Mucosa of rectum (tissue), 2 donors: ENCODE measurements around the gene NPHP4.

Experiments
- H3K27ac ChIP-seq, 2 donors: one replicate each; pipeline ENCODE4 v1.7.0; 2013; ENCODE audit warnings: inconsistent platforms in 2 of 2, low read depth in 2 of 2, low read length in 2 of 2
- H3K27me3 ChIP-seq, 2 donors: one replicate each; pipeline ENCODE4 v1.7.0; 2013; ENCODE audit warnings: low read length in 2 of 2; ENCODE audit not compliant: control insufficient read depth in 2 of 2, insufficient read depth in 2 of 2
- H3K36me3 ChIP-seq, 2 donors: one replicate each; pipeline ENCODE4 v1.7.0; 2013; ENCODE audit warnings: low read length in 2 of 2; ENCODE audit not compliant: control insufficient read depth in 2 of 2, insufficient read depth in 2 of 2
- H3K4me1 ChIP-seq, 2 donors: one replicate each; pipeline ENCODE4 v1.7.0; 2013; ENCODE audit warnings: low read length in 2 of 2, mild to moderate bottlenecking in 1 of 2; ENCODE audit not compliant: control insufficient read depth in 2 of 2, insufficient read depth in 2 of 2
- H3K4me3 ChIP-seq, 2 donors: one replicate each; pipeline ENCODE4 v1.7.0; 2013; ENCODE audit warnings: low read length in 2 of 2
- H3K9ac ChIP-seq, 2 donors: one replicate each; pipeline ENCODE4 v1.7.0; 2013; ENCODE audit warnings: low read length in 2 of 2, low read depth in 1 of 2, mild to moderate bottlenecking in 1 of 2
- H3K9me3 ChIP-seq, 2 donors: one replicate each; pipeline ENCODE4 v1.7.0; 2013; ENCODE audit warnings: low read length in 2 of 2; ENCODE audit not compliant: control insufficient read depth in 2 of 2
- donor health status: healthy.
- donor health status: Normal muscosa, but diverticular disease.

The NPHP4 gene

DNA sequence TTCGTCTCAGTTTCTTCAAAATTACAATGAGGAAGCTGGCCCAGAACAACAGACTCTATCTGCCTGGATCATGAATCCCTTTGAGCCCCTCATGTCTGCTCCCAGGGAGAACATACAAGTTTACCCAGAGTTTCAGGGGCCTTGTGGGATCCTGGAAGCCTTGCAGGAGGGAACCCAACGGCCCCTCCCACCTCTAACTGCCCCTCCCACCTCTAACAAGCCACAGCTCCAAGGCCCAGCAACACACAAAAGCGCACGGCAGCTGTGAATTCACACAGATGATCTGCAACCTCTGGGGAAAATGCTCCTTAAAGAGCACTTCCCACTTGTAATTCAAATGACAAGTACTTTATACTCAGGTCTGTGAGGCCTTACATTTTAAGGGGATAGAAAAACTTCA is 113.3 kb downstream of the NPHP4 start:
- peaks cover 12 to 14% of the 10 kb centered on the region in 2 donors for H3K36me3 ChIP-seq

DNA sequence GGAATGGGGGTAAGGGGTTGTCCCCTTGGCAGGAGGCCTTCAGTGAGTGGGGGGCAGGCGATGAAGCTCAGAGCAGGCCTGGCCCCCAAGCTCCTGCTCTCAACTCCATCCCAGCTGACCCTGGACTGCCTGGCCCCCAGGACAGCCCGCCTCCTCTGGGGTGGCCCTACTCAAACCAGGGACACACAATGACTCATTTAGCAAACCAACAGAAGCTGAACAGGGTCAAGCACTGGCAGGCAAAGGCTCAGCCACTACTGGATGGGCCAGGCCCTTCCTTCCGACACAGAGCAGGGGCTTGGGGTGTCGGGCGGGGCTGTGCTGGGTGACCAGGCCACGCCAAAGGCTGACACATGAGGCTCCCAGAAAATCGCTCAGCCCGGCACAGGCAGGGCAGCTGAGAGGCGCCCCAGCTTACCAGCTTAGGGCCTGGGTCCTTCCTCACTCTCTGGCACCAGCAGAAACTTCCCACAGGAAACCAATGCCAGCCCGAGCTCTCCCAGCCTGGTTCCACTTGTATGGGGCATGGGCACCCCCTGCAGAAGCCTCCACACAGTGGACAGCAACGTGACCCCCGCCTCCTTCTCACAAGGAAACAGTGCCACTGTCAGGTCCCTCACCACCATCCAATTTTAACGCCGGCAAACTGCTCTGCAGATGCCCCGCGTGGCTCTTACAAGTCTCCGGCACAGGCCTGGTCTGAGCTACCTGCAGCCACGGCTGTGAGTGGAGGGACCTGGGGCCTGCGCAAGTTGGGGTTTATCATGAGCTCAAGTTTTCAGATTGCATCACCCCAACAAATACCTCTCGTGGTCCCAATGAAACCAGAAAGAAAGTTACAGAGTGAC is 114.3 kb downstream of the NPHP4 start:
- H3K27me3 ChIP-seq = no peaks in the 10 kb centered on the region
- H3K4me1 ChIP-seq = no peaks in the 10 kb centered on the region
- H3K9ac ChIP-seq = no peak overlapping the region
- H3K9me3 ChIP-seq = peaks cover 0 to 3% of the 10 kb centered on the region in 2 donors
- peaks cover 14 to 17% of the 10 kb centered on the region in 2 donors for H3K36me3 ChIP-seq
- H3K27ac ChIP-seq = no peak overlapping the region
- H3K4me3 ChIP-seq = no peak overlapping the region

More for the DNA sequence above, 113.3 kb downstream of the NPHP4 start:
- no peaks in the 10 kb centered on the region for H3K27me3 ChIP-seq
- H3K9ac ChIP-seq = no peak overlapping the region
- no peak overlapping the region for H3K27ac ChIP-seq
- H3K9me3 ChIP-seq = peaks cover 0 to 3% of the 10 kb centered on the region in 2 donors
- no peaks in the 10 kb centered on the region for H3K4me1 ChIP-seq
- no peak overlapping the region for H3K4me3 ChIP-seq

DNA sequence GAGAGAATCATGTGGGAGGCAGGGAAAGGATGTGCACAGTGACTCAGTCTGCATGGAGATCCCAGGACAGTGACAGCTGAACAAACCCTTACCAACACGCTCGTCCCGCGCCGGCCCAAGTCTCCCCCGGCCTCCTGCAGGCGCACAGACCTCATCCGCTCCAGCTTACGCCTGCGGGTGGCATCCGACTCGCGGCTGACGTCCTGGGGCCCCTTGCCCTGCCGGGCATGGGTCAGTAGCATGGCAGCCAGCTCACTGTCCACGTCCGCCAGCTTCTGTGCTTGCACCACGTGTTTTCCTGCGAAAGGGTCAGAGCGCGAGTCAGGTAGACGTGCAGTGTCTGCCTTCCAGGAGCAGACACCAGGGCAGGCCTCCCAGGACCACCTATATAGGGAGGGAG is 115.2 kb downstream of the NPHP4 start:
- Histone ChIP-seq H3K9ac (no peak overlapping the region), H3K36me3 (peaks cover 14 to 17% of the 10 kb centered on the region in 2 donors), H3K27ac (no peak overlapping the region), H3K9me3 (peaks cover 0 to 3% of the 10 kb centered on the region in 2 donors), H3K27me3 (no peaks in the 10 kb centered on the region), H3K4me1 (no peaks in the 10 kb centered on the region), H3K4me3 (no peak overlapping the region)

DNA sequence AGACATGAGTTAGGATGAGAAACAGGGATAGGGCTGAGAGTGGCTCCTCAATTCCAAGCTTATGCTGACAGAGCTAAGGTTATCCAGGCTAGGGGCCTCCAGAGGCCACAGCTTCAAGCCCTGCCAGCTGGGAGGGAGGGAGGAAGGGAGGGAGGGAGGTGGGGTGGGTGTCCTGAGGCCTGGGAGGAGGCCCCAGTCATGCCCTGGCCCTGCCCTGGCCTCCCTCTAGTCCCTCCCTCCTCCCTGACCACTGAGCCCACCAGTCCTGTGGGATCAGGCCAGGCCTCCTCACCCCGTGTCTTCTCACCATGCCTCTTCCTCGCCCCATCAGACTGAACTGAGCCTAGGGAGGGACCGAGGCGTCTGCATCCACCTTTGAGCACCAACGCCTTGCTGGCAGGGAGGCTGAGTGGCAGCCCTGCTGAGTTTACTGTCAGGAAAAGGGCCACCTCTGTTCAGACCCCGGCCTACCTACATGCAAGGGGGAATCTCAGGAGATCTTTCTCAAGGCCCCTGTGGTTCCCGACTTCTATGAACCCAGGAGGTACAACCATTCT is 116.1 kb downstream of the NPHP4 start:
- Histone ChIP-seq H3K4me3 (no peak overlapping the region), H3K9ac (no peak overlapping the region), H3K27ac (no peak overlapping the region), H3K9me3 (peaks cover 0 to 3% of the 10 kb centered on the region in 2 donors), H3K4me1 (no peaks in the 10 kb centered on the region), H3K27me3 (no peaks in the 10 kb centered on the region), H3K36me3 (peaks cover 13 to 14% of the 10 kb centered on the region in 2 donors)

DNA sequence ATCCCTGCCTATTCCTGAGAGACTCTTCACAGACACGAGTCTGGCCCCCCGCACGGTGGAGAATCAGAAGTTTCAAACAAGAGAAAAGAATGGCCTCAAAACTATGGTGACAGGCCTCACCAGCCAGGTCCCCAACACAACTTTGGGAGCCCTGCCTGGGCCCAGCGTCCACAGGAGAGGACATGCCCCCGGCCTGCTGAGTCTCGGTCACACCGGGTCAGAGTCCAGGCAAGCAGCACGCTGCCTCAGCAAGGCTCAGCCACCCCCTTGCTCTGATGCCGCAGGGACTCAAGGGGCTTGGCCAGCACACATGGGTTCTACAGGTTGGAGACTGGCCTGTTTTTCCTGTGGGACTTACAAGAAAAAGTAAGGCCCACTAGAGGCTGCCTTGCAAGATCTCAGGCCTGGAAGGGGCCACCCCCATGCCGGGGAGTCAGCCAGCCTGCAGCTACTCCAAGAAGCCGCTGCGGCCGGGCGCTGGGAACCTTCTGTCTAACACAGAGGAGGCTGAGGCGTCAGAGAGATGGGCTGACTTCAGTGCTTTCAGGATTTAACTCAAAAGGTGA is 116.8 kb downstream of the NPHP4 start:
- Histone ChIP-seq H3K4me1 (no peaks in the 10 kb centered on the region), H3K9ac (no peak overlapping the region), H3K27ac (no peak overlapping the region), H3K4me3 (no peak overlapping the region), H3K9me3 (peaks cover 0 to 3% of the 10 kb centered on the region in 2 donors), H3K36me3 (peaks cover 11 to 13% of the 10 kb centered on the region in 2 donors), H3K27me3 (no peaks in the 10 kb centered on the region)

DNA sequence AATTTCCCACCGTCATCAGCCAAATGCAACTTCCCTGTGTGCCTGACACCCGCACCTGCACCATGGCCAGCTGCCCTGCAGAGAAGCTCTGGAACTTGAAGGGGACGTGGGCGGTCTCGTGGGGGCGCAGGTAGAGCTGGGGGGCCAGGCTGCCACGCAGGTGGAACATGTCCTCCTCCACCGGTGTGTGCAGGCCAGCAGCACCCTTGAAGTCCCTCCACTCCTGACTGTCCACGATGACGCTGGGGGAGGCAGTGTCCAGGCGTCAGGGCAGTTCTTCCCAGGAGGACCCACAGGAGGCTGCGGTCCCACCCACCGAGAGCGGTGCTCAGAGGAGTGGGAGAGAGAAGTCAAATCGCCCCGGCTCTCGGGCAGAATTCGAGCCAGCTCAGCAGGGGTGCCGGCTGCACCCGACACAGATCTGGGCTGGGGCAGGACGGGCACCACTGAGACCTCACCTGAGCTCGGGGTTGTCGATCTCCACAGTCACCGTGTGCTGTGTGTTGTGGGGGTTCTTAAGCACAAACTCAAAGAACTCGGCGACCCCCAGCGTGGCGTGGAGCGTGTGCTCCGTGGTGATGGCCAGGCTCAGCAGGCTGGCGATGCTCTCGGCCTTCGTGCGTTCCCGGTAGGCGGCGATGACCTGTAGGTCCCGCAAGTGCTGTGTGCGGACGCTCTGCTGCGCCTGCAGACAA is 117.7 kb downstream of the NPHP4 start:
- Histone ChIP-seq H3K9me3 (no peaks in the 10 kb centered on the region), H3K27me3 (no peaks in the 10 kb centered on the region), H3K4me1 (no peaks in the 10 kb centered on the region), H3K9ac (no peak overlapping the region), H3K27ac (no peak overlapping the region), H3K36me3 (peaks cover 7 to 9% of the 10 kb centered on the region in 2 donors), H3K4me3 (no peak overlapping the region)

DNA sequence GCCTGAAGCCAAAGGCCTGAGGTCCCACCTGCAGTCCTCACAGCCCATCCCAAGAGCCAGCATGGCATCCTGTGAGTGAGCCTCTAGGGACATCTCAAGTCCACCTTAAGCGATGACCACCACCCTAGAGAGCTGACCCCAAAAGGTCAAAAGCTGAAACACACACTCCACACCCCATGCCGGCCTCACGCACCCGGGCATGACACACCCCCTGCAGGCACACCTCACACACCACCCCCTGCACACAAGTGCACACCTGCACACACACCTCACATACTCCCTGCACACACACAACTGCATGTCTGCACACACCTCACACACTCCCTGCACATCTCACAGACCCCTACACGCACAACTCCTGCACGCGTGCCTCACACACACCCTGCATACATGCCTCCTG is 118.7 kb downstream of the NPHP4 start:
- H3K9me3 ChIP-seq = no peaks in the 10 kb centered on the region
- no peaks in the 10 kb centered on the region for H3K27me3 ChIP-seq
- no peak overlapping the region for H3K4me3 ChIP-seq
- H3K36me3 ChIP-seq = peaks cover 5 to 8% of the 10 kb centered on the region in 2 donors
- H3K27ac ChIP-seq = no peak overlapping the region
- H3K9ac ChIP-seq = no peak overlapping the region
- no peaks in the 10 kb centered on the region for H3K4me1 ChIP-seq

DNA sequence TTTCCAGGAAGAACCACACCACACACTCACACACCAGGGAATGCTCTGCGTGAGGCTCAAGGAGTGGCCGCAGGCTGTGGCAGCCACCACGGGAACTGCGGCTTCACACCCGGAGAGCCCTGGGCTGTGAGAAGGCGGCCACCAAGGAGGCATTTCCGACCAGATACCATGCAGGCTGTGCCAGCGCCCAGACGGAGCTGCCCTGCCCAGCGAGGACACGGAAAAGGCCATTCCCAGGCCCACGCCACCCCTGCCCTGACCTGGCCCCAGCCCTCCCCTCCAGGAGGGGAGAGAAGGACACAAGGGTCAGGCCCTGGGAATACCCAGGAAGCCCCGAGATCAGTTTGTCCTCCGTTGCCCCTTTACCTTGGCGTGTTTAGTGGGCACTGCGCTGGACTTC is 119.3 kb downstream of the NPHP4 start:
- Histone ChIP-seq H3K27ac (no peak overlapping the region), H3K9me3 (no peaks in the 10 kb centered on the region), H3K36me3 (peaks cover 5 to 8% of the 10 kb centered on the region in 2 donors), H3K9ac (no peak overlapping the region), H3K4me1 (no peaks in the 10 kb centered on the region), H3K4me3 (no peak overlapping the region), H3K27me3 (no peaks in the 10 kb centered on the region)

DNA sequence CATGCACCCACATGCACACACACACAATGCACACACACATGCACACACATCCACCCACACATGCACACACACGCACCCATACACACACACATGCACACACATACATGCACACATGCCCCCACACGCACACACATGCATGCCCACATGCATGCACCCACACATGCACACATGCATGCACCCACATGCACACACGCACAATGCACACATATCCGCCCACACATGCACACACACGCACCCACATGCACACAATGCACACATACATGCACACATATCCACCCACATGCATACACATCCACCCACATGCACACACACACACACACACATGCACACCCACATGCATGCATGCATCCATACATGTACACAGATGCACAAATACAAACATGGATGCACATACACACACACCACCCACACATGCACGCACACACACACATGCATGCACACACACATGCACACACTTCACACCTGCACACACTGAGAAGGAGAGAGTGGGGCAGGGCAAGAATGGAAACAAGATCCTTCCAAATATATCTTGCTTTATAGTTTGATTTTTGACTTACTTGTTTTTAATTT is 123.2 kb downstream of the NPHP4 start:
- no peaks in the 10 kb centered on the region for H3K4me1 ChIP-seq
- no peaks in the 10 kb centered on the region for H3K9me3 ChIP-seq
- H3K36me3 ChIP-seq = peaks cover 4 to 5% of the 10 kb centered on the region in 2 donors
- H3K4me3 ChIP-seq = no peak overlapping the region
- H3K9ac ChIP-seq = no peak overlapping the region
- no peak overlapping the region for H3K27ac ChIP-seq
- no peaks in the 10 kb centered on the region for H3K27me3 ChIP-seq
